ENCODE data around the gene FYB2. TPM values are rescaled to one million over a fixed set of nuclear protein-coding genes. Genes with fewer than 3 reads are reported as not detected.

The FYB2 gene
- total and polyA plus RNA-seq, 10 of the 15 experiments (the other 5 are each of a cell fraction or from before 2014, with no cell fraction given): 0.04 to 0.16 (median 0.05) TPM; not detected in 4

DNA sequence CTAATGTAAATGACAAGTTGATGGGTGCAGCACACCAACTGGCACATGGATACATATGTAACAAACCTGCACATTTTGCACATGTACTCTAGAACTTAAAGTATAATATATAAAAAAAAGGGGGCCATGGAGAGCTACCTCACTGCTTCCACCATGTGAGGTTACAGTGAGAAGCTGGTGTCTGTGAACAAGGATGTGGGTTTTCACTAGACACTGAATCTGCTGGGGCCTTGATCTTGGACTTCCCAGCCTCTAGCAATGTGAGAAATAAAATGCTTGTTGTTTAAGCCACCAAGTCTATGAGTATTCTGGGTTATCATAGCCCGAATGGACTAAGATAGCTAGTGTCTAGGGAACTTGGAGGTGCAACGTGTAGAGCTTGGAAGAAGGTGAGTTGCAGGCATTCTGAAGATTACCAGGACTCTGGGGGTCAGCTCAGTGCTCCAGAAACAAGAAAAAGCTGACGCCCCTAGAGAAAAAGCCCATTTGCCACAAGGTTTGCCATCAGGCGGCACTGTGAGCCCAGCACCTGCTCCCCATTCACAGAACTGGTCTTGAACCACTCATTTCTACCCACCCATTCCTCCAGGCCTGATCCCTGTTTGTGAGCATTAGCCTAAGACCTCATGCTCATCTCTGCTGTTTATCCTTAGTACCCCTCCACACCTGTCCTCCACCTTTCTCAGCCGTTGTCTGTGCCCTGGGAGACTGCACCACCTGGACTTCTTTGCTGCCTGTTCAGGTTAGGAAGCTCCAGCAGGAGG is 15.1 kb upstream of the FYB2 start:
- in situ Hi-C loops (cut with MboI): loop anchor here (25.0 kb wide), 1 partner anchor 1728 kb away; no protein-coding TSS in a partner anchor
- FAIRE-seq (no peak), DNase-seq (ENCODE audit: low read depth, low spot score) (no peak), ATAC-seq (no peak)
- ChIA-PET RAD21 (ENCODE audit: unreplicated experiment) (interaction anchor here (1.5 kb wide), 1 partner anchor 1186 kb away, joined by 3 read pairs; no protein-coding TSS in a partner anchor), POLR2A (no interaction called here), CTCF (interaction anchor here (0.9 to 4.9 kb wide), 5 partner anchors 9 to 1214 kb away, joined by 3 to 35 read pairs (median 4); partner anchors contain the start of gene C8B), SMC1A (ENCODE audit: uncharacterized antibody, unreplicated experiment) (interaction anchor here (3.2 kb wide), 1 partner anchor 134 kb away, joined by 16 read pairs; no protein-coding TSS in a partner anchor)
- H3K4me3 ChIP-seq: no peak overlapping the region
- no peaks in the 10 kb centered on the region for H4K20me1 ChIP-seq (ENCODE audit: control insufficient read depth, insufficient read depth)
- no peaks in the 10 kb centered on the region for H3K36me3 ChIP-seq (ENCODE audit: control insufficient read depth in 2 of 2, insufficient read depth in 2 of 2, low read length in 1 of 2)
- H3K9ac ChIP-seq (ENCODE audit: control insufficient read depth, insufficient read depth, low read length): no peak overlapping the region
- H3K79me2 ChIP-seq (ENCODE audit: control insufficient read depth, insufficient read depth, low read length): no peaks in the 10 kb centered on the region
- H3K27ac ChIP-seq (ENCODE audit: control insufficient read depth, insufficient read depth): no peak overlapping the region
- no peaks in the 10 kb centered on the region; a peak in 1 of 4 replicates for H3K27me3 ChIP-seq (replicated peaks in 1 of 2; ENCODE audit: control insufficient read depth in 2 of 2, insufficient read depth in 2 of 2, low read length in 1 of 2)
- 39% methylated on average over 5 of the region's 5 CpGs for WGBS (ENCODE audit: insufficient coverage, insufficient replicate concordance, low lambda C conversion rate, missing lambda C conversion rate)
- H3K9me3 ChIP-seq (replicated peaks; ENCODE audit: control insufficient read depth, insufficient read depth, low read length): no peaks in the 10 kb centered on the region
- no TSS peak for BruUV-seq (replicated peaks)
- H3K4me1 ChIP-seq (ENCODE audit: control insufficient read depth, insufficient read depth, low read length): no peaks in the 10 kb centered on the region
- no peak overlapping the region for H2AFZ ChIP-seq (ENCODE audit: control insufficient read depth, low read depth, low read length)
- no peak overlapping the region for H3K4me2 ChIP-seq (ENCODE audit: control insufficient read depth, insufficient read depth)
- intact Hi-C loops (cut with micrococcal nuclease; ENCODE audit: unreplicated experiment): loop anchor here (5.0 kb wide), 1 partner anchor 1713 kb away; the partner anchor contains the start of gene OMA1
- TF ChIP-seq, protein P1, sequence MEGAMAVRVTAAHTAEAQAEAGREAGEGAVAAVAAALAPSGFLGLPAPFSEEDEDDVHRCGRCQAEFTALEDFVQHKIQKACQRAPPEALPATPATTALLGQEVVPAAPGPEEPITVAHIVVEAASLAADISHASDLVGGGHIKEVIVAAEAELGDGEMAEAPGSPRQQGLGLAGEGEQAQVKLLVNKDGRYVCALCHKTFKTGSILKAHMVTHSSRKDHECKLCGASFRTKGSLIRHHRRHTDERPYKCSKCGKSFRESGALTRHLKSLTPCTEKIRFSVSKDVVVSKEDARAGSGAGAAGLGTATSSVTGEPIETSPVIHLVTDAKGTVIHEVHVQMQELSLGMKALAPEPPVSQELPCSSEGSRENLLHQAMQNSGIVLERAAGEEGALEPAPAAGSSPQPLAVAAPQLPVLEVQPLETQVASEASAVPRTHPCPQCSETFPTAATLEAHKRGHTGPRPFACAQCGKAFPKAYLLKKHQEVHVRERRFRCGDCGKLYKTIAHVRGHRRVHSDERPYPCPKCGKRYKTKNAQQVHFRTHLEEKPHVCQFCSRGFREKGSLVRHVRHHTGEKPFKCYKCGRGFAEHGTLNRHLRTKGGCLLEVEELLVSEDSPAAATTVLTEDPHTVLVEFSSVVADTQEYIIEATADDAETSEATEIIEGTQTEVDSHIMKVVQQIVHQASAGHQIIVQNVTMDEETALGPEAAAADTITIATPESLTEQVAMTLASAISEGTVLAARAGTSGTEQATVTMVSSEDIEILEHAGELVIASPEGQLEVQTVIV (IDR thresholded peaks at IDR 0.05; ENCODE audit: borderline replicate concordance, partially characterized antibody): no peak
- TF ChIP-seq, protein P2, sequence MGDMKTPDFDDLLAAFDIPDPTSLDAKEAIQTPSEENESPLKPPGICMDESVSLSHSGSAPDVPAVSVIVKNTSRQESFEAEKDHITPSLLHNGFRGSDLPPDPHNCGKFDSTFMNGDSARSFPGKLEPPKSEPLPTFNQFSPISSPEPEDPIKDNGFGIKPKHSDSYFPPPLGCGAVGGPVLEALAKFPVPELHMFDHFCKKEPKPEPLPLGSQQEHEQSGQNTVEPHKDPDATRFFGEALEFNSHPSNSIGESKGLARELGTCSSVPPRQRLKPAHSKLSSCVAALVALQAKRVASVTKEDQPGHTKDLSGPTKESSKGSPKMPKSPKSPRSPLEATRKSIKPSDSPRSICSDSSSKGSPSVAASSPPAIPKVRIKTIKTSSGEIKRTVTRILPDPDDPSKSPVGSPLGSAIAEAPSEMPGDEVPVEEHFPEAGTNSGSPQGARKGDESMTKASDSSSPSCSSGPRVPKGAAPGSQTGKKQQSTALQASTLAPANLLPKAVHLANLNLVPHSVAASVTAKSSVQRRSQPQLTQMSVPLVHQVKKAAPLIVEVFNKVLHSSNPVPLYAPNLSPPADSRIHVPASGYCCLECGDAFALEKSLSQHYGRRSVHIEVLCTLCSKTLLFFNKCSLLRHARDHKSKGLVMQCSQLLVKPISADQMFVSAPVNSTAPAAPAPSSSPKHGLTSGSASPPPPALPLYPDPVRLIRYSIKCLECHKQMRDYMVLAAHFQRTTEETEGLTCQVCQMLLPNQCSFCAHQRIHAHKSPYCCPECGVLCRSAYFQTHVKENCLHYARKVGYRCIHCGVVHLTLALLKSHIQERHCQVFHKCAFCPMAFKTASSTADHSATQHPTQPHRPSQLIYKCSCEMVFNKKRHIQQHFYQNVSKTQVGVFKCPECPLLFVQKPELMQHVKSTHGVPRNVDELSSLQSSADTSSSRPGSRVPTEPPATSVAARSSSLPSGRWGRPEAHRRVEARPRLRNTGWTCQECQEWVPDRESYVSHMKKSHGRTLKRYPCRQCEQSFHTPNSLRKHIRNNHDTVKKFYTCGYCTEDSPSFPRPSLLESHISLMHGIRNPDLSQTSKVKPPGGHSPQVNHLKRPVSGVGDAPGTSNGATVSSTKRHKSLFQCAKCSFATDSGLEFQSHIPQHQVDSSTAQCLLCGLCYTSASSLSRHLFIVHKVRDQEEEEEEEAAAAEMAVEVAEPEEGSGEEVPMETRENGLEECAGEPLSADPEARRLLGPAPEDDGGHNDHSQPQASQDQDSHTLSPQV (IDR thresholded peaks at IDR 0.05): no peak
- no peak for TF ChIP-seq JUNB (IDR thresholded peaks at IDR 0.05)
- no peak for TF ChIP-seq NFYA (IDR thresholded peaks at IDR 0.05; ENCODE audit: borderline replicate concordance, low read depth, low read length)
- no peak for TF ChIP-seq RBBP5 (conservative IDR thresholded peaks at IDR 0.05)
- no peak for TF ChIP-seq ASH2L (IDR thresholded peaks at IDR 0.05; ENCODE audit: borderline replicate concordance, low read depth)
- TF ChIP-seq, protein P3, sequence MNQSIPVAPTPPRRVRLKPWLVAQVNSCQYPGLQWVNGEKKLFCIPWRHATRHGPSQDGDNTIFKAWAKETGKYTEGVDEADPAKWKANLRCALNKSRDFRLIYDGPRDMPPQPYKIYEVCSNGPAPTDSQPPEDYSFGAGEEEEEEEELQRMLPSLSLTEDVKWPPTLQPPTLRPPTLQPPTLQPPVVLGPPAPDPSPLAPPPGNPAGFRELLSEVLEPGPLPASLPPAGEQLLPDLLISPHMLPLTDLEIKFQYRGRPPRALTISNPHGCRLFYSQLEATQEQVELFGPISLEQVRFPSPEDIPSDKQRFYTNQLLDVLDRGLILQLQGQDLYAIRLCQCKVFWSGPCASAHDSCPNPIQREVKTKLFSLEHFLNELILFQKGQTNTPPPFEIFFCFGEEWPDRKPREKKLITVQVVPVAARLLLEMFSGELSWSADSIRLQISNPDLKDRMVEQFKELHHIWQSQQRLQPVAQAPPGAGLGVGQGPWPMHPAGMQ (IDR thresholded peaks at IDR 0.05; ENCODE audit: borderline replicate concordance): no peak
- no peak for TF ChIP-seq RB1 (IDR thresholded peaks at IDR 0.05; ENCODE audit: borderline replicate concordance)
- no peak for TF ChIP-seq GABPA (IDR thresholded peaks at IDR 0.05; ENCODE audit: low read depth)
- TF ChIP-seq WRNIP1 (IDR thresholded peaks at IDR 0.05; ENCODE audit: borderline replicate concordance, low read depth, low read length): no peak
- no peak for TF ChIP-seq NBN (IDR thresholded peaks at IDR 0.05)
- TF ChIP-seq BCL11A (IDR thresholded peaks at IDR 0.05; ENCODE audit: low read depth, low read length): no peak

Data from GM12878 (cell line).